Measurements from ENCODE around the gene RCBTB2.

The RCBTB2 gene

GRCh38 chr13:48487968-48488367 lies 44.9 kb downstream of the RCBTB2 start:
- Histone ChIP-seq H3K36me3 (ENCODE audit: control insufficient read depth, low read length) (peaks cover 27% of the 10 kb centered on the region), H3K27me3 (ENCODE audit: control insufficient read depth, low read length) (no peaks in the 10 kb centered on the region), H3K27ac (ENCODE audit: low read depth, low read length) (no peak overlapping the region), H3K9me2 (replicated peaks; ENCODE audit: control insufficient read depth, low read length) (no peaks in the 10 kb centered on the region), H3K4me3 (ENCODE audit: low read length) (no peak overlapping the region), H4K20me1 (ENCODE audit: control insufficient read depth, insufficient read depth, low read depth, low read length) (no peaks in the 10 kb centered on the region), H3K4me1 (ENCODE audit: control insufficient read depth, low read length) (peaks cover 50% of the 10 kb centered on the region), H3K4me2 (ENCODE audit: low read length) (no peak overlapping the region; the same call in 1 of the 2 replicates), H3K79me2 (ENCODE audit: control insufficient read depth, low read length) (no peaks in the 10 kb centered on the region), H3F3A (ENCODE audit: control insufficient read depth, insufficient read depth) (peaks cover 18% of the 10 kb centered on the region), H3K9me3 (ENCODE audit: control insufficient read depth, insufficient read depth, low read length) (no peaks in the 10 kb centered on the region)
- no peak for TF ChIP-seq EZH2phosphoT487 (IDR thresholded peaks at IDR 0.05; ENCODE audit: borderline replicate concordance, low read length)
- TF ChIP-seq, protein P1, sequence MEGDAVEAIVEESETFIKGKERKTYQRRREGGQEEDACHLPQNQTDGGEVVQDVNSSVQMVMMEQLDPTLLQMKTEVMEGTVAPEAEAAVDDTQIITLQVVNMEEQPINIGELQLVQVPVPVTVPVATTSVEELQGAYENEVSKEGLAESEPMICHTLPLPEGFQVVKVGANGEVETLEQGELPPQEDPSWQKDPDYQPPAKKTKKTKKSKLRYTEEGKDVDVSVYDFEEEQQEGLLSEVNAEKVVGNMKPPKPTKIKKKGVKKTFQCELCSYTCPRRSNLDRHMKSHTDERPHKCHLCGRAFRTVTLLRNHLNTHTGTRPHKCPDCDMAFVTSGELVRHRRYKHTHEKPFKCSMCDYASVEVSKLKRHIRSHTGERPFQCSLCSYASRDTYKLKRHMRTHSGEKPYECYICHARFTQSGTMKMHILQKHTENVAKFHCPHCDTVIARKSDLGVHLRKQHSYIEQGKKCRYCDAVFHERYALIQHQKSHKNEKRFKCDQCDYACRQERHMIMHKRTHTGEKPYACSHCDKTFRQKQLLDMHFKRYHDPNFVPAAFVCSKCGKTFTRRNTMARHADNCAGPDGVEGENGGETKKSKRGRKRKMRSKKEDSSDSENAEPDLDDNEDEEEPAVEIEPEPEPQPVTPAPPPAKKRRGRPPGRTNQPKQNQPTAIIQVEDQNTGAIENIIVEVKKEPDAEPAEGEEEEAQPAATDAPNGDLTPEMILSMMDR (IDR thresholded peaks at IDR 0.05; ENCODE audit: low read depth, low read length, poor library complexity, severe bottlenecking): no peak

DNA sequence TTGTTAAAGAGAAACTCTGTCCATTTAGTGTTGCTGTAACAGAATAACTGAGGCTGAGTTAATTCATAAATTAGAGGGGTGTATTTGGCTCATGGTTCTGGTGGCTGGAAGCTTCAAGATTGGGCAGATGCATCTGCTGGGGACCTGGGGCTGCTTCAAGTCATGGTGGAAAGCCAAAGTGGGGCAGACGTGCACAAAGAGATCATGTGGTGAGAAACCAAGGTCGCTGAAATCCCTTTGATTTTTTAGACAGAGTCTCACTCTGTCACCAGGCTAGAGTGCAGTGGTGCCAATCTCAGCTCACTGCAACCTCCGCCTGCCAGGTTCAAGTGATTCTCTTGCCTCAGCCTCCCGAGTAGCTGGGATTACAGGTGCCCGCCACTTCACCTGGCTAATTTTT lies 46.0 kb downstream of the RCBTB2 start:
- H3K9me2 ChIP-seq (replicated peaks; ENCODE audit: control insufficient read depth, low read length): no peaks in the 10 kb centered on the region
- peaks cover 34% of the 10 kb centered on the region for H3K36me3 ChIP-seq (ENCODE audit: control insufficient read depth, low read length)
- TF ChIP-seq, protein P1 (IDR thresholded peaks at IDR 0.05; ENCODE audit: low read depth, low read length, poor library complexity, severe bottlenecking): no peak
- TF ChIP-seq EZH2phosphoT487 (IDR thresholded peaks at IDR 0.05; ENCODE audit: borderline replicate concordance, low read length): no peak
- no peak overlapping the region for H3K27ac ChIP-seq (ENCODE audit: low read depth, low read length)
- H3K27me3 ChIP-seq (ENCODE audit: control insufficient read depth, low read length): no peaks in the 10 kb centered on the region
- peaks cover 38% of the 10 kb centered on the region for H3K4me1 ChIP-seq (ENCODE audit: control insufficient read depth, low read length)
- no peak overlapping the region for H3K4me3 ChIP-seq (ENCODE audit: low read length)
- H3K4me2 ChIP-seq (ENCODE audit: low read length): no peak overlapping the region
- no peaks in the 10 kb centered on the region for H3K79me2 ChIP-seq (ENCODE audit: control insufficient read depth, low read length)
- H4K20me1 ChIP-seq (ENCODE audit: control insufficient read depth, insufficient read depth, low read depth, low read length): no peaks in the 10 kb centered on the region
- no peaks in the 10 kb centered on the region for H3K9me3 ChIP-seq (ENCODE audit: control insufficient read depth, insufficient read depth, low read length)
- peaks cover 11% of the 10 kb centered on the region for H3F3A ChIP-seq (ENCODE audit: control insufficient read depth, insufficient read depth)

- no peaks in the 10 kb centered on the region for H4K20me1 ChIP-seq (ENCODE audit: control insufficient read depth, insufficient read depth, low read depth, low read length)
- H3K27me3 ChIP-seq (ENCODE audit: control insufficient read depth, low read length): no peaks in the 10 kb centered on the region
- TF ChIP-seq, protein P1 (IDR thresholded peaks at IDR 0.05; ENCODE audit: low read depth, low read length, poor library complexity, severe bottlenecking): no peak
- no peak for TF ChIP-seq EZH2phosphoT487 (IDR thresholded peaks at IDR 0.05; ENCODE audit: borderline replicate concordance, low read length)
- no peak overlapping the region for H3K4me2 ChIP-seq (ENCODE audit: low read length)
- H3K27ac ChIP-seq (ENCODE audit: low read depth, low read length): no peak overlapping the region
- H3K9me3 ChIP-seq (ENCODE audit: control insufficient read depth, insufficient read depth, low read length): no peaks in the 10 kb centered on the region
- no peak overlapping the region for H3K4me3 ChIP-seq (ENCODE audit: low read length)
- H3F3A ChIP-seq (ENCODE audit: control insufficient read depth, insufficient read depth): peaks cover 8% of the 10 kb centered on the region
- H3K36me3 ChIP-seq (ENCODE audit: control insufficient read depth, low read length): peaks cover 37% of the 10 kb centered on the region
- peaks cover 34% of the 10 kb centered on the region for H3K4me1 ChIP-seq (ENCODE audit: control insufficient read depth, low read length)
- H3K79me2 ChIP-seq (ENCODE audit: control insufficient read depth, low read length): no peaks in the 10 kb centered on the region
- no peaks in the 10 kb centered on the region for H3K9me2 ChIP-seq (replicated peaks; ENCODE audit: control insufficient read depth, low read length)
Measured at GRCh38 chr13:48486362-48486761, 46.5 kb downstream of the RCBTB2 start.

Data from DOHH2 (cell line).